Measurements from ENCODE around the gene IREB2. TPM values are rescaled to one million over a fixed set of nuclear protein-coding genes. Genes with fewer than 3 reads are reported as not detected.

IREB2 gene
- total RNA-seq, 4 donors from 2014 or later, result 41.9 to 193 (median 56.7) TPM

GRCh38 chr15:78446551-78446950, 8.5 kb downstream of the IREB2 start:
- Histone ChIP-seq H3K4me3 (no peak overlapping the region), H3K4me1 (peaks cover 0 to 37% (median 0%) of the 10 kb centered on the region in 4 donors), H3K27me3 (no peaks in the 10 kb centered on the region), H3K9me3 (no peaks in the 10 kb centered on the region), H3K36me3 (peaks cover 0 to 38% (median 0%) of the 10 kb centered on the region in 3 donors), H3K27ac (no peak overlapping the region)
- no peak for DNase-seq
- TF ChIP-seq POLR2A (IDR thresholded peaks at IDR 0.05), result no peak
- TF ChIP-seq, protein P1, sequence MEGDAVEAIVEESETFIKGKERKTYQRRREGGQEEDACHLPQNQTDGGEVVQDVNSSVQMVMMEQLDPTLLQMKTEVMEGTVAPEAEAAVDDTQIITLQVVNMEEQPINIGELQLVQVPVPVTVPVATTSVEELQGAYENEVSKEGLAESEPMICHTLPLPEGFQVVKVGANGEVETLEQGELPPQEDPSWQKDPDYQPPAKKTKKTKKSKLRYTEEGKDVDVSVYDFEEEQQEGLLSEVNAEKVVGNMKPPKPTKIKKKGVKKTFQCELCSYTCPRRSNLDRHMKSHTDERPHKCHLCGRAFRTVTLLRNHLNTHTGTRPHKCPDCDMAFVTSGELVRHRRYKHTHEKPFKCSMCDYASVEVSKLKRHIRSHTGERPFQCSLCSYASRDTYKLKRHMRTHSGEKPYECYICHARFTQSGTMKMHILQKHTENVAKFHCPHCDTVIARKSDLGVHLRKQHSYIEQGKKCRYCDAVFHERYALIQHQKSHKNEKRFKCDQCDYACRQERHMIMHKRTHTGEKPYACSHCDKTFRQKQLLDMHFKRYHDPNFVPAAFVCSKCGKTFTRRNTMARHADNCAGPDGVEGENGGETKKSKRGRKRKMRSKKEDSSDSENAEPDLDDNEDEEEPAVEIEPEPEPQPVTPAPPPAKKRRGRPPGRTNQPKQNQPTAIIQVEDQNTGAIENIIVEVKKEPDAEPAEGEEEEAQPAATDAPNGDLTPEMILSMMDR (IDR thresholded peaks at IDR 0.05), result no peak

DNA sequence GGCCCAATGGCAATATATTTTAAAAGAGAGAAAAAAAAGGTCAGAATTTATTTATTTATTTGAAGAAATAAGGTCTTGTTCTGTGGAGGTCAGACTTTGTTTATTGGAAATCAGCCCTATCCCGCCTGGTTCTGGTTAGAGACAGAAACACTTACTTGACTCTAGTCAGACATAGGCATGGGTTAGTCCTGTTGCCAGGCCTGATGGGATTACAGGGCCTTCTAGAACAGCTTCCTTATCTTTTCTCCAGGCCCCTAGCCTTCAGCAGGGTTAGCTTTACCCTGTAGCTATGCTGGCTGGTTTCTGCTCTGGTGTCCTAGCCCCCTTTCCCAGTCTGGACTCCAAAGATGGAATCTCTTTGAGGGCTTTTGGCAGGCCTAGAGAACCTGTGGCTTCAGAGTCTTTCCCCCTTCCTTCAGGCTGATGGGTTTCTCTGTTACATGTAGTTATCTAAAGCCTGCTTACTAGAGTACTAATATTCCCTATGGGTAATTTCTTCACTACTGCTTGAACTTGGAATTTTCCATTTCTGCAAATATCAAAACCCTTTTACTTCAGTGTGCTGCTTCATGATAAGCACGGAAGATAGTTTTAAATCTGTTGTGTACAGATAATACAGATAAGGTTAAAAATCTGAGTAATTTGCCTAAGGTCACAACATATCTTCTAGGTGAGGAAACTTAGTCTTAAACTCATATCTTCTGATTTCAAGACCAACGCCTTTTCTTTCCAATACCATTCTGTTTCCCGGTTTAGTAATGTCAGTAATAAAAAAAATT, 10.6 kb downstream of the IREB2 start:
- no peaks in the 10 kb centered on the region for H3K27me3 ChIP-seq
- DNase-seq, result no peak
- H3K27ac ChIP-seq, result peak overlapping the region in 1 of 4 donors; percentile 10
- no peaks in the 10 kb centered on the region for H3K9me3 ChIP-seq
- H3K4me3 ChIP-seq, result no peak overlapping the region
- H3K4me1 ChIP-seq, result peaks cover 0 to 34% (median 0%) of the 10 kb centered on the region in 4 donors
- peaks cover 0 to 28% (median 0%) of the 10 kb centered on the region in 3 donors for H3K36me3 ChIP-seq
- TF ChIP-seq POLR2A (IDR thresholded peaks at IDR 0.05), result no peak
- TF ChIP-seq, protein P1 (IDR thresholded peaks at IDR 0.05), result no peak

- TF ChIP-seq, protein P1 (IDR thresholded peaks at IDR 0.05), result no peak
- TF ChIP-seq POLR2A (IDR thresholded peaks at IDR 0.05), result no peak
- Histone ChIP-seq H3K27ac (no peak overlapping the region), H3K36me3 (peaks cover 0 to 28% (median 0%) of the 10 kb centered on the region in 3 donors), H3K4me3 (no peak overlapping the region), H3K27me3 (no peaks in the 10 kb centered on the region), H3K9me3 (no peaks in the 10 kb centered on the region), H3K4me1 (peaks cover 0 to 40% (median 0%) of the 10 kb centered on the region in 4 donors)
- no peak for DNase-seq
These were observed 11.4 kb downstream of the IREB2 start for GRCh38 chr15:78449220-78449999.

DNA sequence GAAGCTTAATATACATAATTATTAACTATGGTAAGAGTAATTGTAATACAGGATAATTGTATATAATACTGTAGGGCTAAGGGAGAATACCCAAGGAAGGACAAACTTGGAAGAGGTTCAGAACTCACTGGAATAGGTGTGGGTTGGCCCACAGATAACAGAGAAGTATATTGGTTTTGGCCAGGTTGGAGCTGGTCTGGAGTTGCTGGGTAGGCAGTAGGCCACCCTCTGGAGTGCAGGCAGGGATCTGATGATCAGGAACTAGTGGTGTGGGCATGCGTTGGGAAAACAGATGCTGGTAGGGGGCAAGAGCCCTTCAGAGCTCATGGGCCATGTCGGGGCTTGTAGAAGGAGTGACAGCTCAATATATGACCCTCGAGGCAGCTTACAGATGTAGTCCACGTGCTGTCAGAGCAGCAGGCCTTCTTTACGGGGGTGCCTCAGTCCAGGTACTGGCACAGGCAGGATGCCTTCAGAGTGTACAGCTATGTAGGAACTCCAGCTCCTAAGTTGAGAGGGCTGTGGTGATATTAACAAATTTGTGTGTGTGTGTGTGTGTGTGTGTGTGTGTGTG, 12.4 kb downstream of the IREB2 start:
- Histone ChIP-seq H3K27me3 (no peaks in the 10 kb centered on the region), H3K36me3 (peaks cover 0 to 24% (median 0%) of the 10 kb centered on the region in 3 donors), H3K4me3 (no peak overlapping the region), H3K4me1 (peaks cover 0 to 50% (median 4%) of the 10 kb centered on the region in 4 donors), H3K27ac (no peak overlapping the region), H3K9me3 (no peaks in the 10 kb centered on the region)
- no peak for DNase-seq
- TF ChIP-seq, protein P1 (IDR thresholded peaks at IDR 0.05), result no peak
- no peak for TF ChIP-seq POLR2A (IDR thresholded peaks at IDR 0.05)

DNA sequence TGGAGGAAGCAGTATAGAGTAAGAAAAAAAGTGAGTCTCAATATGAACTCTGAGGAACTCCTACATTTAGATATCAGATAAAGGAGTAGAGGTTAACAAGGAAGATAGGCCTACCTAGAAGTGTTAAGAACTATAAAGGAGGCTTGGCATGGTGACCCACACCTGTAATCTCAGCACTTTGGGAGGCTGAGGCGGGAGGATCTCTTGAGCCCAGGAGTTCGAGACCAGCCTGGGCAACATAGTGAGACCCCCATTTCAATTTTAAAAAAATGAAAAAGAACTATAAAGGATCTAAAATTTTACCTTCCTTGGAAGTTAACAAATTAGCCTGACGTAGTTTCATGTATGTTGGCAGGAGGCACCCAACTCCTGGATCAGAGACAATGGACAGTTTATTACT, 14.5 kb downstream of the IREB2 start:
- H3K4me1 ChIP-seq, result peaks cover 0 to 63% (median 6%) of the 10 kb centered on the region in 4 donors
- no peak overlapping the region for H3K27ac ChIP-seq
- peaks cover 0 to 6% (median 0%) of the 10 kb centered on the region in 3 donors for H3K36me3 ChIP-seq
- H3K27me3 ChIP-seq, result no peaks in the 10 kb centered on the region
- no peak for DNase-seq
- TF ChIP-seq, protein P1 (IDR thresholded peaks at IDR 0.05), result no peak
- TF ChIP-seq POLR2A (IDR thresholded peaks at IDR 0.05), result no peak
- no peak overlapping the region for H3K4me3 ChIP-seq
- H3K9me3 ChIP-seq, result no peaks in the 10 kb centered on the region
